Hepatic stellate cell (primary cell): ENCODE data around the gene ECE1.

ENCODE experiments used
- DNase-seq: peaks from one replicate; pipeline ENCODE4 v3.0.0; 2011; ENCODE audit warnings: low spot score

Gene ECE1

GRCh38 chr1:21289700-21290545 is at the start of gene ECE1:
Gene ECE1, minus strand, starts transcription at chr1:21290463. Its CDS starts 49 bp downstream, at chr1:21290414.
- DNase-seq = peak; percentile 74

- no peak for DNase-seq
Observed at GRCh38 chr1:21339356-21340229, 49.3 kb upstream of the ECE1 start.

- DNase-seq = no peak
Observed at GRCh38 chr1:21338573-21339355, 48.5 kb upstream of the ECE1 start.

- peak; percentile 62 for DNase-seq
Observed at GRCh38 chr1:21337928-21338572, 47.8 kb upstream of the ECE1 start.

- no peak for DNase-seq
Observed at GRCh38 chr1:21337454-21337927, 47.2 kb upstream of the ECE1 start.

- DNase-seq = peak; percentile 50
Observed at GRCh38 chr1:21337010-21337437, 46.8 kb upstream of the ECE1 start.

- no peak for DNase-seq
Observed at GRCh38 chr1:21335750-21336224, 45.5 kb upstream of the ECE1 start.

GRCh38 chr1:21335088-21335691 is 44.9 kb upstream of the ECE1 start:
- DNase-seq = no peak

GRCh38 chr1:21334214-21335087 is 44.2 kb upstream of the ECE1 start:
- peak; percentile 83 for DNase-seq

- no peak for DNase-seq
Observed at GRCh38 chr1:21333824-21334213, 43.6 kb upstream of the ECE1 start.

GRCh38 chr1:21332554-21333311 is 42.5 kb upstream of the ECE1 start:
- no peak for DNase-seq

- DNase-seq = no peak
Observed at GRCh38 chr1:21331752-21332478, 41.7 kb upstream of the ECE1 start.

- no peak for DNase-seq
Observed at GRCh38 chr1:21330544-21330943, 40.3 kb upstream of the ECE1 start.

GRCh38 chr1:21329209-21329844 is 39.1 kb upstream of the ECE1 start:
- no peak for DNase-seq

- DNase-seq = no peak
Observed at GRCh38 chr1:21327566-21328323, 37.5 kb upstream of the ECE1 start.

- DNase-seq = no peak
Observed at GRCh38 chr1:21326861-21327344, 36.6 kb upstream of the ECE1 start.
